Cardiac muscle cell (in vitro differentiated cells and primary cell): ENCODE measurements around the gene DCAF15. TPM values are rescaled to one million over a fixed set of nuclear protein-coding genes. Genes with fewer than 3 reads are reported as not detected.
A peak's percentile ranks its signal among the peaks of the same experiment; 100 is the strongest.

Experiments
- DNase-seq, 2 donors: peaks; one replicate each; pipeline versions ENCODE4 v3.0.0 to v3.0.0-alpha.2; 2010 to 2017; ENCODE audit warnings: low read depth in 1 of 2, low spot score in 1 of 2
- H3K27ac ChIP-seq: fragments of 200-600 bp; sonication (generic); 2 replicates; pipeline ENCODE4 v1.5.1; 2016
- H3K27me3 ChIP-seq: fragments of 200-600 bp; sonication (generic); 2 replicates; pipeline ENCODE4 v1.6.0; 2016; ENCODE audit warnings: control low read depth
- H3K36me3 ChIP-seq: fragments of 200-600 bp; sonication (generic); 2 replicates; pipeline ENCODE4 v1.5.1; 2016; ENCODE audit warnings: control low read depth
- H3K4me1 ChIP-seq: fragments of 200-600 bp; sonication (generic); 2 replicates; pipeline ENCODE4 v1.8.1; 2017; ENCODE audit warnings: low read depth, mild to moderate bottlenecking, mixed run types
- H3K4me3 ChIP-seq: fragments of 200-600 bp; sonication (generic); 2 replicates; pipeline ENCODE4 v1.5.1; 2016; ENCODE audit warnings: mild to moderate bottlenecking
- H3K9me3 ChIP-seq: fragments of 200-600 bp; sonication (generic); 2 replicates; pipeline ENCODE4 v1.5.1; 2017; ENCODE audit warnings: low read depth, mild to moderate bottlenecking, control low read depth
- CTCF ChIP-seq: IDR thresholded peaks from 2 replicates; pipeline ENCODE4 v1.5.1; 2012; ENCODE audit warnings: low read depth, mild to moderate bottlenecking, low read length
- polyA plus RNA-seq: library from polyadenylated mRNA; unstranded; fragments of >200 nt; fragmentation: Nextera tagmentation; extraction: Ambion mirVana; gene quantifications from 2 replicates; pipeline ENCODE4 v1.2.1, GENCODE V29; 2016
- total RNA-seq: library from RNA; depleted of rRNA; stranded (reverse); fragments of >200 nt; gene quantifications from 2 replicates; pipeline ENCODE4 v1.2.3, GENCODE V29; 2016

DCAF15 gene
- total and polyA plus RNA-seq, 2 experiments from 2014 or later = 33.3 to 44.6 TPM

GRCh38 chr19:13995017-13995728 is 42.9 kb downstream of the DCAF15 start:
- no peak overlapping the region for H3K4me3 ChIP-seq
- DNase-seq = peak in 1 of 2 donors; percentile 27
- TF ChIP-seq CTCF = no peak

GRCh38 chr19:13995878-13996765 is 43.8 kb downstream of the DCAF15 start:
- no peaks in the 10 kb centered on the region for H3K9me3 ChIP-seq

More at GRCh38 chr19:13995017-13995728, 42.9 kb downstream of the DCAF15 start:
- Histone ChIP-seq H3K9me3 (no peaks in the 10 kb centered on the region), H3K27ac (no peak overlapping the region), H3K27me3 (no peaks in the 10 kb centered on the region), H3K36me3 (no peaks in the 10 kb centered on the region), H3K4me1 (no peaks in the 10 kb centered on the region)

GRCh38 chr19:13996928-13997630 is 44.8 kb downstream of the DCAF15 start:
- H3K36me3 ChIP-seq = no peaks in the 10 kb centered on the region
- no peaks in the 10 kb centered on the region for H3K27me3 ChIP-seq
- H3K4me3 ChIP-seq = no peak overlapping the region
- no peak for DNase-seq
- no peak for TF ChIP-seq CTCF
- H3K27ac ChIP-seq = no peak overlapping the region
- H3K9me3 ChIP-seq = no peaks in the 10 kb centered on the region
- H3K4me1 ChIP-seq = no peaks in the 10 kb centered on the region

More at GRCh38 chr19:13995878-13996765, 43.8 kb downstream of the DCAF15 start:
- no peaks in the 10 kb centered on the region for H3K4me1 ChIP-seq
- TF ChIP-seq CTCF = no peak
- no peak for DNase-seq
- H3K36me3 ChIP-seq = no peaks in the 10 kb centered on the region
- H3K4me3 ChIP-seq = no peak overlapping the region
- H3K27me3 ChIP-seq = no peaks in the 10 kb centered on the region
- H3K27ac ChIP-seq = no peak overlapping the region

GRCh38 chr19:13997631-13997962 is 45.3 kb downstream of the DCAF15 start:
- H3K4me3 ChIP-seq = no peak overlapping the region
- TF ChIP-seq CTCF = no peak
- H3K36me3 ChIP-seq = no peaks in the 10 kb centered on the region
- no peak overlapping the region for H3K27ac ChIP-seq
- H3K9me3 ChIP-seq = no peaks in the 10 kb centered on the region
- no peaks in the 10 kb centered on the region for H3K27me3 ChIP-seq
- DNase-seq = no peak
- H3K4me1 ChIP-seq = no peaks in the 10 kb centered on the region

GRCh38 chr19:13998426-13998825 is 46.1 kb downstream of the DCAF15 start:
- H3K27me3 ChIP-seq = no peaks in the 10 kb centered on the region
- no peak for TF ChIP-seq CTCF
- no peak overlapping the region for H3K27ac ChIP-seq
- no peaks in the 10 kb centered on the region for H3K36me3 ChIP-seq
- H3K9me3 ChIP-seq = no peaks in the 10 kb centered on the region
- no peak for DNase-seq
- H3K4me3 ChIP-seq = no peak overlapping the region
- no peaks in the 10 kb centered on the region for H3K4me1 ChIP-seq
